ENCODE measurements around the gene ARHGAP8. TPM values are rescaled to one million over a fixed set of nuclear protein-coding genes. Genes with fewer than 3 reads are reported as not detected.

Gene ARHGAP8
- total RNA-seq, 1 donor from 2014 or later, result 1.4 TPM

GRCh38 chr22:44825310-44826150 is 73.2 kb downstream of the ARHGAP8 start:
- H3K4me1 Mint-ChIP-seq (ENCODE audit: low read depth), result no peaks in the 10 kb centered on the region
- DNase-seq (ENCODE audit: low spot score), result no peak
- H3K27me3 Mint-ChIP-seq (ENCODE audit: insufficient read depth), result no peaks in the 10 kb centered on the region
- intact Hi-C loops (cut with micrococcal nuclease), result no loop called here
- no peaks in the 10 kb centered on the region for H3K9me3 Mint-ChIP-seq
- H3K4me3 Mint-ChIP-seq, result no peak overlapping the region
- H3K27ac Mint-ChIP-seq, result no peak overlapping the region
- H3K36me3 Mint-ChIP-seq (ENCODE audit: low read depth), result no peaks in the 10 kb centered on the region

GRCh38 chr22:44827666-44828190 is 75.4 kb downstream of the ARHGAP8 start:
- H3K36me3 Mint-ChIP-seq (ENCODE audit: low read depth), result no peaks in the 10 kb centered on the region
- no peak for DNase-seq (ENCODE audit: low spot score)
- no peaks in the 10 kb centered on the region for H3K4me1 Mint-ChIP-seq (ENCODE audit: low read depth)
- peaks cover 3% of the 10 kb centered on the region for H3K27me3 Mint-ChIP-seq (ENCODE audit: insufficient read depth)
- intact Hi-C loops (cut with micrococcal nuclease), result no loop called here
- no peak overlapping the region for H3K27ac Mint-ChIP-seq
- H3K9me3 Mint-ChIP-seq, result no peaks in the 10 kb centered on the region
- H3K4me3 Mint-ChIP-seq, result no peak overlapping the region

- Mint-ChIP-seq H3K9me3 (no peaks in the 10 kb centered on the region), H3K36me3 (ENCODE audit: low read depth) (no peaks in the 10 kb centered on the region), H3K27ac (no peak overlapping the region), H3K27me3 (ENCODE audit: insufficient read depth) (peaks cover 3% of the 10 kb centered on the region), H3K4me3 (no peak overlapping the region), H3K4me1 (ENCODE audit: low read depth) (no peaks in the 10 kb centered on the region)
- intact Hi-C loops (cut with micrococcal nuclease), result no loop called here
- DNase-seq (ENCODE audit: low spot score), result no peak
Observed at GRCh38 chr22:44828193-44828592, 75.8 kb downstream of the ARHGAP8 start.

- intact Hi-C loops (cut with micrococcal nuclease), result no loop called here
- H3K4me3 Mint-ChIP-seq, result no peak overlapping the region
- H3K27ac Mint-ChIP-seq, result no peak overlapping the region
- DNase-seq (ENCODE audit: low spot score), result no peak
- H3K36me3 Mint-ChIP-seq (ENCODE audit: low read depth), result no peaks in the 10 kb centered on the region
- peaks cover 7% of the 10 kb centered on the region for H3K9me3 Mint-ChIP-seq
- H3K27me3 Mint-ChIP-seq (ENCODE audit: insufficient read depth), result peaks cover 6% of the 10 kb centered on the region
- H3K4me1 Mint-ChIP-seq (ENCODE audit: low read depth), result no peaks in the 10 kb centered on the region
Observed at GRCh38 chr22:44831885-44832284, 79.5 kb downstream of the ARHGAP8 start.

- intact Hi-C loops (cut with micrococcal nuclease), result no loop called here
Observed at GRCh38 chr22:44834065-44834464, 81.7 kb downstream of the ARHGAP8 start.

GRCh38 chr22:44837481-44837880 is 85.1 kb downstream of the ARHGAP8 start:
- no peaks in the 10 kb centered on the region for H3K36me3 Mint-ChIP-seq (ENCODE audit: low read depth)
- H3K9me3 Mint-ChIP-seq, result peaks cover 7% of the 10 kb centered on the region
- H3K4me1 Mint-ChIP-seq (ENCODE audit: low read depth), result no peaks in the 10 kb centered on the region

More at GRCh38 chr22:44834065-44834464, 81.7 kb downstream of the ARHGAP8 start:
- Mint-ChIP-seq H3K4me1 (ENCODE audit: low read depth) (no peaks in the 10 kb centered on the region), H3K4me3 (no peak overlapping the region), H3K27ac (no peak overlapping the region), H3K36me3 (ENCODE audit: low read depth) (no peaks in the 10 kb centered on the region), H3K9me3 (peaks cover 7% of the 10 kb centered on the region), H3K27me3 (ENCODE audit: insufficient read depth) (peaks cover 6% of the 10 kb centered on the region)
- no peak for DNase-seq (ENCODE audit: low spot score)

GRCh38 chr22:44838316-44839016 is 86.1 kb downstream of the ARHGAP8 start:
- peaks cover 7% of the 10 kb centered on the region for H3K9me3 Mint-ChIP-seq
- no peak overlapping the region for H3K27ac Mint-ChIP-seq
- no peaks in the 10 kb centered on the region for H3K36me3 Mint-ChIP-seq (ENCODE audit: low read depth)
- no peak for DNase-seq (ENCODE audit: low spot score)
- intact Hi-C loops (cut with micrococcal nuclease), result no loop called here
- no peak overlapping the region for H3K4me3 Mint-ChIP-seq
- H3K27me3 Mint-ChIP-seq (ENCODE audit: insufficient read depth), result peaks cover 3% of the 10 kb centered on the region
- no peaks in the 10 kb centered on the region for H3K4me1 Mint-ChIP-seq (ENCODE audit: low read depth)

More at GRCh38 chr22:44837481-44837880, 85.1 kb downstream of the ARHGAP8 start:
- DNase-seq (ENCODE audit: low spot score), result no peak
- intact Hi-C loops (cut with micrococcal nuclease), result no loop called here
- H3K4me3 Mint-ChIP-seq, result no peak overlapping the region
- H3K27ac Mint-ChIP-seq, result no peak overlapping the region
- peaks cover 6% of the 10 kb centered on the region for H3K27me3 Mint-ChIP-seq (ENCODE audit: insufficient read depth)

GRCh38 chr22:44839061-44839460 is 86.7 kb downstream of the ARHGAP8 start:
- Mint-ChIP-seq H3K27me3 (ENCODE audit: insufficient read depth) (no peaks in the 10 kb centered on the region), H3K27ac (no peak overlapping the region), H3K36me3 (ENCODE audit: low read depth) (no peaks in the 10 kb centered on the region), H3K4me1 (ENCODE audit: low read depth) (no peaks in the 10 kb centered on the region), H3K4me3 (no peak overlapping the region), H3K9me3 (peaks cover 7% of the 10 kb centered on the region)
- intact Hi-C loops (cut with micrococcal nuclease), result no loop called here
- DNase-seq (ENCODE audit: low spot score), result no peak

- H3K9me3 Mint-ChIP-seq, result peaks cover 3% of the 10 kb centered on the region
- DNase-seq (ENCODE audit: low spot score), result no peak
- no peak overlapping the region for H3K4me3 Mint-ChIP-seq
- no peaks in the 10 kb centered on the region for H3K36me3 Mint-ChIP-seq (ENCODE audit: low read depth)
- no peak overlapping the region for H3K27ac Mint-ChIP-seq
- H3K27me3 Mint-ChIP-seq (ENCODE audit: insufficient read depth), result no peaks in the 10 kb centered on the region
- no peaks in the 10 kb centered on the region for H3K4me1 Mint-ChIP-seq (ENCODE audit: low read depth)
- intact Hi-C loops (cut with micrococcal nuclease), result no loop called here
Observed at GRCh38 chr22:44839721-44840120, 87.3 kb downstream of the ARHGAP8 start.

- Mint-ChIP-seq H3K9me3 (no peaks in the 10 kb centered on the region), H3K27ac (no peak overlapping the region), H3K27me3 (ENCODE audit: insufficient read depth) (no peaks in the 10 kb centered on the region), H3K4me3 (no peak overlapping the region), H3K36me3 (ENCODE audit: low read depth) (no peaks in the 10 kb centered on the region), H3K4me1 (ENCODE audit: low read depth) (no peaks in the 10 kb centered on the region)
- no peak for DNase-seq (ENCODE audit: low spot score)
- intact Hi-C loops (cut with micrococcal nuclease), result no loop called here
Observed at GRCh38 chr22:44840611-44841322, 88.4 kb downstream of the ARHGAP8 start.

GRCh38 chr22:44842417-44842816 is 90.0 kb downstream of the ARHGAP8 start:
- Mint-ChIP-seq H3K9me3 (no peaks in the 10 kb centered on the region), H3K27me3 (ENCODE audit: insufficient read depth) (no peaks in the 10 kb centered on the region), H3K36me3 (ENCODE audit: low read depth) (no peaks in the 10 kb centered on the region), H3K4me3 (no peak overlapping the region), H3K27ac (no peak overlapping the region), H3K4me1 (ENCODE audit: low read depth) (no peaks in the 10 kb centered on the region)
- intact Hi-C loops (cut with micrococcal nuclease), result no loop called here
- DNase-seq (ENCODE audit: low spot score), result no peak

- no peak for DNase-seq (ENCODE audit: low spot score)
- Mint-ChIP-seq H3K27me3 (ENCODE audit: insufficient read depth) (peaks cover 1% of the 10 kb centered on the region), H3K4me3 (no peak overlapping the region), H3K27ac (no peak overlapping the region), H3K9me3 (no peaks in the 10 kb centered on the region), H3K4me1 (ENCODE audit: low read depth) (no peaks in the 10 kb centered on the region), H3K36me3 (ENCODE audit: low read depth) (no peaks in the 10 kb centered on the region)
- intact Hi-C loops (cut with micrococcal nuclease), result no loop called here
Observed at GRCh38 chr22:44845191-44845590, 92.8 kb downstream of the ARHGAP8 start.
